Fibroblast of lung (primary cell): ENCODE measurements around the gene STK35. TPM values are rescaled to one million over a fixed set of nuclear protein-coding genes. Genes with fewer than 3 reads are reported as not detected.

Source experiments
- DNase-seq, 2 donors: peaks; one replicate each; pipeline versions ENCODE4 v3.0.0 to v3.0.0-alpha.2; 2010; ENCODE audit warnings: low read depth in 2 of 2
- H2AFZ ChIP-seq: 2 replicates; pipeline ENCODE4 v1.5.1; 2012; ENCODE audit warnings: low read length, control low read depth, inconsistent platforms
- H3K27ac ChIP-seq: 2 replicates; pipeline ENCODE4 v1.5.1; 2011; ENCODE audit warnings: low read length, control low read depth; ENCODE audit not compliant: insufficient read depth
- H3K27me3 ChIP-seq: 2 replicates; pipeline ENCODE4 v1.5.1; 2011; ENCODE audit warnings: mild to moderate bottlenecking, low read length; ENCODE audit not compliant: control insufficient read depth, insufficient read depth
- H3K36me3 ChIP-seq: 2 replicates; pipeline ENCODE4 v1.5.1; 2011; ENCODE audit warnings: low read length; ENCODE audit not compliant: control insufficient read depth, insufficient read depth
- H3K4me1 ChIP-seq: 2 replicates; pipeline ENCODE4 v1.5.1; 2011; ENCODE audit warnings: low read length; ENCODE audit not compliant: control insufficient read depth, insufficient read depth; ENCODE audit errors: extremely low read depth
- H3K4me2 ChIP-seq: 2 replicates; pipeline ENCODE4 v1.5.1; 2011; ENCODE audit warnings: low read length, control low read depth; ENCODE audit not compliant: insufficient read depth; ENCODE audit errors: extremely low read depth
- H3K4me3 ChIP-seq, 4 experiments: fragments of 200-600 bp in 1 of 4; sonication (generic) in 1 of 4; replicated peaks in 1 of 4; 2 replicates each; pipeline ENCODE4 v1.5.1; 2011 to 2016; ENCODE audit warnings: low read length in 4 of 4, low read depth in 3 of 4, mild to moderate bottlenecking in 3 of 4, control low read depth in 2 of 4, inconsistent platforms in 1 of 4, mixed read lengths in 1 of 4; ENCODE audit not compliant: insufficient read depth in 1 of 4; ENCODE audit errors: control extremely low read depth in 1 of 4
- H3K79me2 ChIP-seq: 2 replicates; pipeline ENCODE4 v1.5.1; 2012; ENCODE audit warnings: mild to moderate bottlenecking, low read length, inconsistent platforms; ENCODE audit not compliant: control insufficient read depth, insufficient read depth
- H3K9ac ChIP-seq: 2 replicates; pipeline ENCODE4 v1.5.1; 2011; ENCODE audit warnings: mild to moderate bottlenecking, low read length, control low read depth; ENCODE audit not compliant: insufficient read depth
- H3K9me3 ChIP-seq: 2 replicates; pipeline ENCODE4 v1.5.1; 2012; ENCODE audit warnings: low read depth, low read length; ENCODE audit not compliant: control insufficient read depth, insufficient read depth
- H4K20me1 ChIP-seq: 2 replicates; pipeline ENCODE4 v1.5.1; 2011; ENCODE audit warnings: low read length; ENCODE audit not compliant: control insufficient read depth, insufficient read depth; ENCODE audit errors: extremely low read depth
- CTCF ChIP-seq, 2 donors: IDR thresholded peaks in 1 of 2; conservative IDR thresholded peaks in 1 of 2; 1 replicate in 1 of 2; 2 replicates in 1 of 2; pipeline ENCODE4 v1.5.1; 2011 to 2012; ENCODE audit warnings: low read length in 2 of 2, control low read depth in 1 of 2, inconsistent platforms in 1 of 2, low read depth in 1 of 2, mild to moderate bottlenecking in 1 of 2
- EZH2 ChIP-seq: IDR thresholded peaks from 2 replicates; pipeline ENCODE4 v1.5.1; 2012; ENCODE audit warnings: low read length, control low read depth, mild to moderate bottlenecking; ENCODE audit errors: missing control alignments
- polyA plus RNA-seq, 2 donors: library from polyadenylated mRNA; depleted of rRNA in 1 of 2; stranded (reverse) in 1 of 2; unstranded in 1 of 2; fragments of >200 nt; gene quantifications; 2 replicates each; pipeline ENCODE4 v1.2.1, GENCODE V29; 2011 to 2012; ENCODE audit warnings: missing spikeins in 1 of 2
- total RNA-seq: library from RNA; depleted of rRNA; stranded (reverse); fragments of >200 nt; gene quantifications from 2 replicates; pipeline ENCODE4 v1.2.1, GENCODE V29; 2014

The STK35 gene
- total and polyA plus RNA-seq, 2 donors (not counting 1 experiment from before 2014, with no cell fraction given), result 8.5 to 14.4 TPM

DNA sequence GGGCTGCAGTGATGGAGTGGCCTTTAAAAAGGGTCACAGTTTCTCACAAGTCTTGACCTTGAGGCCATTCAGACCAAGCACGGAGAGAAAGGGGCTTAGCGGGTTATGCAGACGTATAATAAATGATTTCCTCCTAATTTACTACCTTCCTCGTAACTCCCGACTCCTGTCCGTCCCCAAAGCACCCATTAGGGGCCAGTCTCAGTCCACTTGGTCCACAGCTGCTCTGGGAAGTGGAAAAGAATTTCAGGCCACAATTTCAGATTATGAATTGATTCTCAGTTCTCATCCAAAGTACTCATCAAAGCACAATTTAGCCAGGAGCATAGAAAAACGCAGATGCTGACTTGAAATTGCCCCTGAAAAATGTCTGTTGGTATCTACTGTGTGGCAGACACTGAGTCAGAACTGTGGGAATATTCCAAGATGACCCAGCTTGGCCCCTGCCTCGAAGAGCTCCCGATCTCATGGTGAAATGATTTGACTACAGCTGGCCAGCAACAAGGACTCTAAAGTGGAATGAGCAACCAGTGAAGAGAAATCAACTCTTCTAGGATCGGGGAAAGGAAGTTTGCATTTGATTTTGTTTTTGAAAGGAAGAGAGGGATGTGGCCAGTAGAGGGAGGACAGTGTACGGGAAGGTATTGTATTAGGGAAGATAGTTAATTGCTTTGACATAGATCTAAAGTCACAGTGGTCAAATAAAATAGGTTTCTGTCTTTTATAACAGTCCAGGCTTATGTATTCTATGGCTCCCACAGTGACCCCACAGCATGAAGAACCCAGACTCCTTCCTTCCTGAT lies 15.2 kb upstream of the STK35 start:
- DNase-seq, result no peak
- Histone ChIP-seq H3K79me2 (no peaks in the 10 kb centered on the region), H3K36me3 (no peaks in the 10 kb centered on the region), H2AFZ (no peak overlapping the region), H3K4me3 (no peak overlapping the region), H3K9ac (no peak overlapping the region), H3K4me1 (no peaks in the 10 kb centered on the region), H3K4me2 (no peak overlapping the region), H3K27me3 (peaks cover 12% of the 10 kb centered on the region), H3K27ac (no peak overlapping the region), H3K9me3 (no peaks in the 10 kb centered on the region), H4K20me1 (no peaks in the 10 kb centered on the region)
- TF ChIP-seq EZH2 (no peak), CTCF (conservative IDR thresholded peaks at IDR 0.05 in 1 of 2, IDR thresholded peaks at IDR 0.05 in 1 of 2; ENCODE audit: low read depth in 1 of 2, low read length in 2 of 2) (peak; percentile 21 to 29)

DNA sequence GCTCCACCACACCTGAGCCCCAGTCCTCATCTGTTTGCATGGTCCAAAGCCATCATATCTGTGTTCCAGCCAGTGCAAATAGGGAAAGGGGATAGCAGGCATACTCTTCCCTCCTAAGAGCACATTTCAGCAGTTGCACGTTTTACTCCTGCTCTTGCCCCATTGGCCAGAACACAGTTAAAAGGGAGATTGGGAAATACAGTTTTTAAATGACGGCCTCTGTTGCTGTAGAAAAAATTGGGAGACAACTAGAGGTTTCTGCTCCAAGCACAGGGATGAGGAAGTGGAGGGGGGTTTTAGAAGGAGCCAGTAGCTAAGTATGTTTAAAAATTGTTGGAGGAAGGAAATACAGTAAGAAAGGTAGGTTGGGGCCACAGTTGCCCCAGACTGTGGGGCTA lies 14.6 kb upstream of the STK35 start:
- no peak for DNase-seq
- Histone ChIP-seq H3K27ac (no peak overlapping the region), H3K9ac (no peak overlapping the region), H3K4me2 (no peak overlapping the region), H3K4me1 (no peaks in the 10 kb centered on the region), H4K20me1 (no peaks in the 10 kb centered on the region), H3K36me3 (no peaks in the 10 kb centered on the region), H3K4me3 (no peak overlapping the region), H2AFZ (no peak overlapping the region), H3K27me3 (peaks cover 12% of the 10 kb centered on the region), H3K9me3 (no peaks in the 10 kb centered on the region), H3K79me2 (no peaks in the 10 kb centered on the region)
- no peak for TF ChIP-seq CTCF (conservative IDR thresholded peaks at IDR 0.05 in 1 of 2, IDR thresholded peaks at IDR 0.05 in 1 of 2; ENCODE audit: low read depth in 1 of 2, low read length in 2 of 2)
- TF ChIP-seq EZH2, result no peak

DNA sequence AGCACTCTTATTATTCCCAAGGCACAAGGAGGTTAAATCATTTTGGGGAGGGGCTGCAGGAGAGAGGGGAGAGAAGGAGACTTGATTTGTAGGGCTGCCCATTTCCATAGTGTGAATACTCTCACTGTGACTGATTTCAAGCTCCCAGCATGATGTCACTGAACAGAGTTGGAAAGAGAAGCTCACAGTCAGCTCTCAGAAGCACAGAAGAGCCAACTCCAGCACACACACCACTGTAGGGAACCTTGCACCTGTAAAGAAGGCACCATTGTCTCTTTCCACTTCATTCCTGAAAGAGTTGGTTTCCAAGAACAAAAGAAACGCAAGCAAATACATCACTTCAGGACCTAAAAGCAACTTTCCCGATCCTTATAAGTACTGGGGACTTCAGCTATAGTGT lies 12.7 kb upstream of the STK35 start:
- no peak overlapping the region for H2AFZ ChIP-seq
- H3K9ac ChIP-seq, result no peak overlapping the region
- no peak for DNase-seq

More for the DNA sequence above, 12.7 kb upstream of the STK35 start:
- TF ChIP-seq EZH2 (no peak), CTCF (conservative IDR thresholded peaks at IDR 0.05 in 1 of 2, IDR thresholded peaks at IDR 0.05 in 1 of 2; ENCODE audit: low read depth in 1 of 2, low read length in 2 of 2) (no peak)
- Histone ChIP-seq H3K27me3 (peaks cover 16% of the 10 kb centered on the region), H3K4me3 (no peak overlapping the region), H3K27ac (no peak overlapping the region), H3K4me1 (no peaks in the 10 kb centered on the region), H3K4me2 (no peak overlapping the region), H3K9me3 (no peaks in the 10 kb centered on the region), H3K36me3 (no peaks in the 10 kb centered on the region), H3K79me2 (no peaks in the 10 kb centered on the region), H4K20me1 (no peaks in the 10 kb centered on the region)
